ENCODE data around the gene RGPD4.
"Not testable (repeated sequence)": the region's sequence is repeated elsewhere in the genome, so short reads cannot be mapped to it uniquely, and the experiment has no call there.

- TF ChIP-seq CTCF (conservative IDR thresholded peaks at IDR 0.05): 0 out of 2 replicates have a peak, but pooled peaks have one; percentile 31
- TF ChIP-seq EZH2 (IDR thresholded peaks at IDR 0.05; ENCODE audit: low read depth): not testable (repeated sequence)
Measured at GRCh38 chr2:107916121-107916520, 89.4 kb downstream of the RGPD4 start.

All from PC-9 (cell line).